Epidermal melanocyte (primary cell): ENCODE results near the gene PCDH1.

Source experiments
- DNase-seq: peaks from one replicate; pipeline ENCODE4 v3.0.0; 2011; ENCODE audit warnings: low spot score; ENCODE audit not compliant: insufficient read length

The PCDH1 gene

DNA sequence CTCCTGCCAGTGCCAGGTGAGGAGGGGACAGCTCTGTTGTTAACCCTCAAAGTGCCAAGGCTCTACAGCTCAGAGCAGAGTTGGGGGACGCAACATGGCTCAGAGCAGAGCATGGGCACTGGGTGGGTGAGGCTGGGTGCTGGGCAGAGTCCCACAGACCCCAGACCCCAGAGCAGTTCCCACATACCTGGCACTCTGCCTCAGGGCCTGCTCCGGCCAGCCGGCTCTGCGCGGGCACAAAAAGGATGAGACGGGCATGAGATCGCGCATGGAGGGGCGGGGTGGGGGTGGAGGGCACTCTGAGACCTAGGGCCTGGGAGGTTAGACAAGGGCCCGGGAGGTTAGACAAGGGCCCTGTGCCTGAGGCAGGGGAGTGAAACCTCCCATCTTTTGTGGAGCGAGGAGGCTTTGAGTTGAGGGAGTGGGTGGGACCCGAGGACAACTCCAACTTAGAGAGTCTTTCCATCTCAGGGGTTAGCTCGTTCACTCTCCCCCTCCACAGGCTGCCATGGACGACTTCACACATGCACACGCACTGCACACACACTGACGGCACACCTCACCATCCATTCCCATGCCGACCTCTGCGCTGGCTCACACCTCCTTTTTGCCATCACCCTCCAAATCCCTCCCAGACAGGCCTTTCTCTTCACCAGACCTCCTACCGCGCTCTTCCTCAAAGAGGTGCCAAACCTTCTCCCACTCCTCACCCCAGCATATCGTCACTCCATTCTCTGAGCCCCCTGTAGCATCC, 22.0 kb downstream of the PCDH1 start:
- no peak for DNase-seq

GRCh38 chr5:141855265-141856036, 22.8 kb downstream of the PCDH1 start:
- DNase-seq: no peak

- no peak for DNase-seq
Observed at GRCh38 chr5:141853895-141854626, 24.1 kb downstream of the PCDH1 start.

- DNase-seq: no peak
Observed at GRCh38 chr5:141852448-141852847, 25.8 kb downstream of the PCDH1 start.

DNA sequence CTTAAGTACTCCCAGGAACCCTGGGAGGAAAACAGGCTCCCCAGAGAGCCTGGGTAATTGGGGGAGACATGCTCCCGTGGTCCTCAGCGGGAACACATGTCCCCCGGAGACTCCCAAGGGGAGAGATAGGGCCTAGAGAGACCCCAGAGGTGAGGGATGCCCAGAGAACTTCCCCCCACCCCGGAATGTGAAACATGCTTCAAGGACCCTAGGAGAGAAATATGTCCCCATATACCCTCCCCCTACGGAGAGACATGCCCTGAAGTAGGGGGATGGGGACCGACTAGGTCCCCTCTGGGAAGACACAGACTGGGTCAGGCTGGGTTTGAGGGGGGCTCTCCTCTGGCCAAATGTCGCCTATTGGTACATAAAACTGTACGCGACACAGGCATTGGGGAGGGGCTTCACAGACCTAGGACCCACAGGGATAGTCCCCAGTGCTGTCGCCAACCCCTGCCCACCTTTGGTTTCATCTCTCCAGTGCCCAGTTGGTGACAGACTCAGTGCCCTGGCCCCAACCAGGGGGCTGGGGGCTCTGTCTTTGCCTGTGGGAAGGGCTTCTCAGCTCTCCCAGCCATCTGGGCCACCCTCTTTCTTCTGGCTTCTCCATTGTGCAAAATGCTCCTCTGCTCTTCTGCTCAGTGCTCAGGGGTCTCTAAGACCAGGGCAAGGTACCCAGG, 26.9 kb downstream of the PCDH1 start:
- no peak for DNase-seq

GRCh38 chr5:141850786-141851185, 27.4 kb downstream of the PCDH1 start:
- no peak for DNase-seq

DNA sequence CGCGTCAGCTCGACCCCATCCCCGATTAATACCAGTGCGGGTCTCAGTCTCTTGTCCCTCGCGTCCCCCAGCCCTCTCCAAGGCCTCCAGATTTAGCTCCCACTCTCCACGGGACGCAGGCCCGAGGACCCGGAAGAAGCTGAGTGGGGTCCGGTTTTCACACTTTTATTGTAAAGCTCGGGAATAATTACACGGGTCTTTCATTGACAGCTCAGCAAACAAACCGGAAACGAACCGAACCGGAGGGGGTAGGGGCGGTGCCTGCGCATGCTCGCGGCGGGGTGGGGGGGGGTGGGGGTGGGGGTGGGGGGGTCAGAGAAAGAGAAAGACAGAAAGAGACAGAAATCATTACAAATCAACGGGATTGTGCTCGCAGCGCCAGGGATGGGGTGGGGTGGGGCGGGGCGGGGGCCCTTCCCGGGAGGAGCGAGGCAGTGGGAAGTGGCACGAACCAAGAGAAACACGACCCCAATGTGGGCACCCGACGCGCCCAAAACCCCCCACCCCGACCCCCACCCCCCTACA, 27.9 kb downstream of the PCDH1 start:
- peak; percentile 74 for DNase-seq

- DNase-seq: peak; percentile 87
Observed at GRCh38 chr5:141849415-141850243, 28.6 kb downstream of the PCDH1 start.

- no peak for DNase-seq
Observed at GRCh38 chr5:141848744-141849414, 29.3 kb downstream of the PCDH1 start.

DNA sequence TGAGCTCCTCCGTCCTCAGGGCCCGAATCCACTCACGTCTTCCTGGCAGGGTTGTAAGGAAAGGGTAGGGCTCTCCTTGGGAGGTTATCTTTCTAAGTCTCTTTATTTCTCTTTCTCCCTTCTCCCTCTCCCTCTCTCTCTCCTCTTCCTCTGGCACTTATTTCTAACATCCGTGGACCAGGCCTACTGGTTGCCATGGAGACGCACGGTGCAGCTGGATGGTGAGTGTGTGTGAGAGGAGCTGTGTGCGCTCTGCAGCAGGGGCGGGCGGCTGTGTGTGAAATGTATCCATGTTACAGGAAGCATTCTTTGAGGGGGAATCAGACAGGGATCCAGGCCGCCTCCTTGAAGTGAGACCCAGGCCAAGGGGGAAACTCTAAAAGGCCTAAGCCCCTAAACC, 32.2 kb downstream of the PCDH1 start:
- DNase-seq: no peak

DNA sequence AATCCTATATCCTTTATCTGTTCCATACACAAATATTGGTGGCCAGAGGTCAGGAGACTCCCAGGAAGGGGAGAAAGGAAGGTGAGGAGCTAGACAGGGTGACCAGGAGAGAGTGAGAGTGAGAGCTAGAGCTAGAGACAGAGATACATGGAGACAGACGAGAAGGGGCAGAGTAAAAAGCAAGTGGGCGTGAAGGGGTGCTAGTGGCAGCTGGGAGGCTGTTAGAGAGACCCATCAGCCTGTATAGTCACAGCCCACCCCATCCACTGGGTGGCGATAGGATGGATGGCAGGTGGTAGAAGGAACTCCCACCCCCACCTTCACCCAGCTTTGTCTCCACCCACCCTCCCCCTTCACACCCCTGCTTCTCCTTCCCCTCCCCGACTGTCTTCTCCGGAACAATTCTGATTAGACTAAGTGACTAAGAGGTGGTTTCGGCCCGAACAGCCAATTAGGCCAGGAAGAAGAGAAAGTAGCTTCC, 32.8 kb downstream of the PCDH1 start:
- DNase-seq: no peak

DNA sequence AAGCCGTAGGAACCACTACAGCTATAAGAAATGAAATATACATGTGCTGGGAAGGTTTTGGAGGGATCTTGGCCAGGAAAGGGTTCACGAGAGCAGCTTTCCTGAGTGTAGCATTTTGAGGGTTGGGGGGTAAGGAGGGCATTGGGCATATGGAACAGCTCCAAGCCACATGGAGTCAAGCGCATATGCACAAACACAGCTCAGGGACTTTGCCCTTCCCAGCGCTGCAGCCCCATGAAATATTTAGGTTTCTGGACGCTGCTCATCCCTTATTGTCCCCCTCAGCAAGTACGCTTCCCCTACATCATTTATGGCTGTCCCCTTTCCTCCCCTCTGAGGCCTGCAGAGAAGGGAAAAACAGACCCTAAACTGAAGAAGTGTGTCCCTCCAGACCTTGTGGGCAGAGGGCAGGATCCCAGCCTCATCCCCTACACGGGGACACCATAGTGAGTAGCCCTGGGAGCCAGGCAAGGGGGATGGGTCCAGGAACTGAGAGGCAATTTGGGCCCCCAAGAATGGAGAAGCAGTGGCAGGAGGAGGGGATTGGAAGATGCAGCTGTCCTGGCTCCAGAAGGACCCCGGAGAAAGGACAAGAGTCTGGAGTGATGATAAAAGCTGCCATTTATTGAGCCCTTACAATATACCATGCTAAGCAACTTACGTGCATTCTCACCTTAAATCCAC, 33.7 kb downstream of the PCDH1 start:
- no peak for DNase-seq

GRCh38 chr5:141843156-141843927, 34.9 kb downstream of the PCDH1 start:
- no peak for DNase-seq

- no peak for DNase-seq
Observed at GRCh38 chr5:141841378-141842180, 36.6 kb downstream of the PCDH1 start.

GRCh38 chr5:141840826-141841360, 37.3 kb downstream of the PCDH1 start:
- no peak for DNase-seq

DNA sequence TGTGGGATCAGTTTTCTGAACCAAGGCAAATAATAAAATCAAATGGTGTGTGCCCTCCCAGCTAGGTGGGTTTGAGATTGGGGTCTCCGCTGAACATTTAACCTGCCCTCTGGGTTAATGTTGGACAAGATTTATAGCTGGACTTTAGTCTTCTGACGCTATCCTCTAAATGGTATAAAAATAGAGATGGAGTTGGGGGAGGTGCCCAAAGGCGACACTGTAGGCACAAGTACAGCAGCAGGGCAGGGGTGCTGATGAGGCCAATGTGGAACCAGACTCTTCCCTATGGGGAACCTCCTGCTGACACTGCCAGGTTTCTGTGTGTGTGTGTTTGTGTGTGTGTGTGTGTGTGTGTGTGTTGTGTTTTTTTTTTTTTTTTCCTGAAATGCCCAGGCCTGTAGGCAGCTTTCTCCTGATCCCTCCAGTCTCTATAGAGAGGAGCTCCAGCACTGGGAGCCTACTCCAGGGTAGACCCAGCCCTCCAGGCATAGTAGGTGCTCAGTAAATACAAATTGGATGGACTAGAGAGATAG, 37.9 kb downstream of the PCDH1 start:
- no peak for DNase-seq

GRCh38 chr5:141839015-141839513, 39.1 kb downstream of the PCDH1 start:
- no peak for DNase-seq
